ENCODE results near the gene HSPA2. TPM values are rescaled to one million over a fixed set of nuclear protein-coding genes. Genes with fewer than 3 reads are reported as not detected.

HSPA2 gene
- total and polyA plus RNA-seq, 2 of the 13 experiments (the other 11 are each of a cell fraction or from before 2014, with no cell fraction given) = 0.15 to 0.27 TPM

DNA sequence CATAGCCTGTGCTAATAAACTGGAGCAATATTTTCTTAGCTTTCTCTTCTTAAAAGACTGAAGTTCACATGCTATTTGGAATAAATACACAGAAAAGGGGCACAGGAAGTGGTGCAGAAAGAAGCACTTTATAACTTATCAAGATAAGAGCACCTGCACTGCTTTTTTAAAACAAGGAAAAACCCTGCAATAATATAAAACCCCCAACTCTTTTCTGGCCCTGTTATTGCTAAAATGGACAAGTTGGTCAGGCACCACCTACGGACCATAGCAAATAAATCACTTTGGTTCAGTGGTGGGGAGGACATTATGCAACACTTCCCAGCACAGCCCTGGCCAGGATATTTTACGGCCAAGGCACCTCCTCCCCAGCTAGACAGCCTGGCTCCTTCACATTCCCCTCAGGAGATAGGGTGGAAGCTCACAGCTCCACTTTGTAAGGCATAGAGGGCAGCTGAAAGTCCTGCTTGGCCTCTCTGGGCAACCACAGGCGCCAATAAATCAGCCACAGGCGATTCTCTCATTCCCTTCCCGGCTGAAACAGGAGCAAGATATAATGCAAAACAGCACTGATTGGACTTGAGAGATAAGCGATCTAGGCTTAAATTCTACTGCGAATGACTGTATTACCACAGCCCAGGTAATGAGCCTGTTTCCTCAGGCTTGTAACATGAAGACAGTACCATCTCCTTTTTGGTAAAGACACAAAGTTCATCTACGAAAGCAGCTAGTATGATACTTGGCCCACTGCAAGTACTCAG lies 39.0 kb upstream of the HSPA2 start (continued):
- TF ChIP-seq ZNF30 (CRISPR knock-in tag; IDR thresholded peaks at IDR 0.05) (no peak), ZNF629 (CRISPR knock-in tag; conservative IDR thresholded peaks at IDR 0.05) (peak; percentile 72), KLF16 (CRISPR knock-in tag; IDR thresholded peaks at IDR 0.05) (peak in 1 of 2 experiments; percentile 36; a peak in 1 of 4 replicates), ZNF350 (CRISPR knock-in tag; IDR thresholded peaks at IDR 0.05; ENCODE audit: borderline replicate concordance, low read depth) (no peak), ZNF451 (CRISPR knock-in tag; IDR thresholded peaks at IDR 0.05) (no peak), DMAP1 (CRISPR knock-in tag; IDR thresholded peaks at IDR 0.05) (0 out of 2 replicates have a peak, but pooled peaks have one; percentile 43), DNMT1 (CRISPR knock-in tag; IDR thresholded peaks at IDR 0.05) (no peak), ZEB1 (IDR thresholded peaks at IDR 0.05; ENCODE audit: insufficient replicate concordance, low read depth) (no peak), FOXP1 (IDR thresholded peaks at IDR 0.05) (no peak), FOXP1 (CRISPR knock-in tag; IDR thresholded peaks at IDR 0.05) (no peak), ZNF75D (CRISPR knock-in tag; IDR thresholded peaks at IDR 0.05; ENCODE audit: borderline replicate concordance) (no peak), ADNP (CRISPR knock-in tag; IDR thresholded peaks at IDR 0.05) (no peak), TP53 (CRISPR knock-in tag; conservative IDR thresholded peaks at IDR 0.05) (no peak), TARDBP (CRISPR knock-in tag; IDR thresholded peaks at IDR 0.05) (peak; percentile 24; the same call in 1 of the 2 replicates), TEAD3 (CRISPR knock-in tag; optimal IDR thresholded peaks at IDR 0.05; ENCODE audit: borderline replicate concordance) (peak; percentile 57)
- TF ChIP-seq, protein P1, sequence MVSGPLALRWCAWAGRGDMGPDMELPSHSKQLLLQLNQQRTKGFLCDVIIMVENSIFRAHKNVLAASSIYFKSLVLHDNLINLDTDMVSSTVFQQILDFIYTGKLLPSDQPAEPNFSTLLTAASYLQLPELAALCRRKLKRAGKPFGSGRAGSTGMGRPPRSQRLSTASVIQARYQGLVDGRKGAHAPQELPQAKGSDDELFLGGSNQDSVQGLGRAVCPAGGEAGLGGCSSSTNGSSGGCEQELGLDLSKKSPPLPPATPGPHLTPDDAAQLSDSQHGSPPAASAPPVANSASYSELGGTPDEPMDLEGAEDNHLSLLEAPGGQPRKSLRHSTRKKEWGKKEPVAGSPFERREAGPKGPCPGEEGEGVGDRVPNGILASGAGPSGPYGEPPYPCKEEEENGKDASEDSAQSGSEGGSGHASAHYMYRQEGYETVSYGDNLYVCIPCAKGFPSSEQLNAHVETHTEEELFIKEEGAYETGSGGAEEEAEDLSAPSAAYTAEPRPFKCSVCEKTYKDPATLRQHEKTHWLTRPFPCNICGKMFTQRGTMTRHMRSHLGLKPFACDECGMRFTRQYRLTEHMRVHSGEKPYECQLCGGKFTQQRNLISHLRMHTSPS (CRISPR knock-in tag; IDR thresholded peaks at IDR 0.05; ENCODE audit: low read depth) = no peak
- TF ChIP-seq, protein P2, sequence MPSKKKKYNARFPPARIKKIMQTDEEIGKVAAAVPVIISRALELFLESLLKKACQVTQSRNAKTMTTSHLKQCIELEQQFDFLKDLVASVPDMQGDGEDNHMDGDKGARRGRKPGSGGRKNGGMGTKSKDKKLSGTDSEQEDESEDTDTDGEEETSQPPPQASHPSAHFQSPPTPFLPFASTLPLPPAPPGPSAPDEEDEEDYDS (CRISPR knock-in tag; IDR thresholded peaks at IDR 0.05) = 0 out of 2 replicates have a peak, but pooled peaks have one; percentile 15
- TF ChIP-seq, protein P3, sequence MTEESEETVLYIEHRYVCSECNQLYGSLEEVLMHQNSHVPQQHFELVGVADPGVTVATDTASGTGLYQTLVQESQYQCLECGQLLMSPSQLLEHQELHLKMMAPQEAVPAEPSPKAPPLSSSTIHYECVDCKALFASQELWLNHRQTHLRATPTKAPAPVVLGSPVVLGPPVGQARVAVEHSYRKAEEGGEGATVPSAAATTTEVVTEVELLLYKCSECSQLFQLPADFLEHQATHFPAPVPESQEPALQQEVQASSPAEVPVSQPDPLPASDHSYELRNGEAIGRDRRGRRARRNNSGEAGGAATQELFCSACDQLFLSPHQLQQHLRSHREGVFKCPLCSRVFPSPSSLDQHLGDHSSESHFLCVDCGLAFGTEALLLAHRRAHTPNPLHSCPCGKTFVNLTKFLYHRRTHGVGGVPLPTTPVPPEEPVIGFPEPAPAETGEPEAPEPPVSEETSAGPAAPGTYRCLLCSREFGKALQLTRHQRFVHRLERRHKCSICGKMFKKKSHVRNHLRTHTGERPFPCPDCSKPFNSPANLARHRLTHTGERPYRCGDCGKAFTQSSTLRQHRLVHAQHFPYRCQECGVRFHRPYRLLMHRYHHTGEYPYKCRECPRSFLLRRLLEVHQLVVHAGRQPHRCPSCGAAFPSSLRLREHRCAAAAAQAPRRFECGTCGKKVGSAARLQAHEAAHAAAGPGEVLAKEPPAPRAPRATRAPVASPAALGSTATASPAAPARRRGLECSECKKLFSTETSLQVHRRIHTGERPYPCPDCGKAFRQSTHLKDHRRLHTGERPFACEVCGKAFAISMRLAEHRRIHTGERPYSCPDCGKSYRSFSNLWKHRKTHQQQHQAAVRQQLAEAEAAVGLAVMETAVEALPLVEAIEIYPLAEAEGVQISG (CRISPR knock-in tag; IDR thresholded peaks at IDR 0.05) = no peak
- TF ChIP-seq, protein P4, sequence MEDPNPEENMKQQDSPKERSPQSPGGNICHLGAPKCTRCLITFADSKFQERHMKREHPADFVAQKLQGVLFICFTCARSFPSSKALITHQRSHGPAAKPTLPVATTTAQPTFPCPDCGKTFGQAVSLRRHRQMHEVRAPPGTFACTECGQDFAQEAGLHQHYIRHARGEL (CRISPR knock-in tag; IDR thresholded peaks at IDR 0.05) = no peak
- TF ChIP-seq, protein P5, sequence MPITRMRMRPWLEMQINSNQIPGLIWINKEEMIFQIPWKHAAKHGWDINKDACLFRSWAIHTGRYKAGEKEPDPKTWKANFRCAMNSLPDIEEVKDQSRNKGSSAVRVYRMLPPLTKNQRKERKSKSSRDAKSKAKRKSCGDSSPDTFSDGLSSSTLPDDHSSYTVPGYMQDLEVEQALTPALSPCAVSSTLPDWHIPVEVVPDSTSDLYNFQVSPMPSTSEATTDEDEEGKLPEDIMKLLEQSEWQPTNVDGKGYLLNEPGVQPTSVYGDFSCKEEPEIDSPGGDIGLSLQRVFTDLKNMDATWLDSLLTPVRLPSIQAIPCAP (CRISPR knock-in tag; IDR thresholded peaks at IDR 0.05; ENCODE audit: low read depth) = no peak
